ENCODE measurements around the gene CCDC74B. TPM values are rescaled to one million over a fixed set of nuclear protein-coding genes. Genes with fewer than 3 reads are reported as not detected.
"Not testable (repeated sequence)": the region's sequence is repeated elsewhere in the genome, so short reads cannot be mapped to it uniquely, and the experiment has no call there.

The CCDC74B gene
- total RNA-seq, 1 experiment from 2014 or later, result 2.4 TPM

- BruUV-seq (replicated peaks), result no TSS peak
- CTCF ChIA-PET, result no interaction called here
Observed at GRCh38 chr2:130152816-130153595, 8.1 kb upstream of the CCDC74B start.

DNA sequence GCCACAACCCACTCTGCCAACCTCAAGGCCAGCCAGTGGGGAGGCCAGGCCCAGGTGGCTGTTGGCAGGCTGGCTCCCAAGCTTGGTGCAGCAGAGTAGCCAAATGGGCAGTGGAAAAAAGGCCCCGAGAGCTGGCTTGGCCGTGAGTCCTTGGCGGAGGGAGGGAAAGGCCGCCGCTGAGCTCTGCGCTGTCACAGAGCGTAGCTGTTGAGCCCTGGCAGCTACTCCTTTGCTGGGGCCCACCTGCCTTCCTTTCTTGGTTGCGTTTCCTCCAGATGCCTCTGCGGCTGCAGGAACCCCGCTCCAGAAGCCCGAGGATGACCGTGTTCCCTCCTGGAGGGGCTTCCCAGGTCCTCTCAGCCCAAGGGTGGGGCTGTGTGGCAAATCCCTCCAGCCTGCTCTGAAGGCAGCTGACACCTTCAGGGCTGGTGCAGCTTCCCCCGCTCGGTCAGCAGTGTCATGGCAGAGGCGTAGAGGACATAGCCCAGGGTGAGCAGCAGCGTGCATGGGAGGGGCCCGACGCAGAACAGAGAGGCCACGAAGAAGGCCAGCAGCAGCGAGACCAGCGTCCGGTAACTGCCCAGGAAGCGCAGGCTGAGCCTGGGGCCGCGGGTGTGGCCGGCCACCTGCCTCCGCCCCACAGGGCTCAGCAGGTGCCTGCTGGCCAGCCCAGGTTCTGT is 7.4 kb upstream of the CCDC74B start:
- H2AFZ ChIP-seq; H3K27ac ChIP-seq; POLR2A ChIA-PET (ENCODE audit: unreplicated experiment); H3K4me2 ChIP-seq; H3K4me3 ChIP-seq; H3K79me2 ChIP-seq (ENCODE audit: low read depth); H3K9me3 ChIP-seq (ENCODE audit: insufficient read depth, low read depth); H3F3A ChIP-seq (ENCODE audit: insufficient read depth, low read depth); DNase-seq; H3K4me1 ChIP-seq (replicated peaks; ENCODE audit: insufficient read depth); CTCF ChIA-PET; H3K36me3 ChIP-seq (ENCODE audit: low read depth); intact Hi-C loops (cut with micrococcal nuclease; ENCODE audit: unreplicated experiment); H3K27me3 ChIP-seq (ENCODE audit: insufficient read depth, low read depth); H3K9me2 ChIP-seq (ENCODE audit: insufficient read depth); H4K20me1 ChIP-seq (ENCODE audit: insufficient read depth): not testable (repeated sequence)
- BruUV-seq (replicated peaks), result TSS peak; percentile 9

More at GRCh38 chr2:130152816-130153595, 8.1 kb upstream of the CCDC74B start:
- Histone ChIP-seq H3K4me2 (no peak overlapping the region), H3K27ac (no peak overlapping the region), H3K4me3 (no peak overlapping the region), H3K9me2 (ENCODE audit: insufficient read depth) (no peaks in the 10 kb centered on the region), H4K20me1 (ENCODE audit: insufficient read depth) (no peaks in the 10 kb centered on the region), H3K79me2 (ENCODE audit: low read depth) (no peaks in the 10 kb centered on the region), H3K36me3 (ENCODE audit: low read depth) (no peaks in the 10 kb centered on the region), H3K27me3 (ENCODE audit: insufficient read depth, low read depth) (no peaks in the 10 kb centered on the region), H3K4me1 (replicated peaks; ENCODE audit: insufficient read depth) (no peaks in the 10 kb centered on the region), H3K9me3 (ENCODE audit: insufficient read depth, low read depth) (no peaks in the 10 kb centered on the region), H3F3A (ENCODE audit: insufficient read depth, low read depth) (no peaks in the 10 kb centered on the region), H2AFZ (no peak overlapping the region)
- intact Hi-C loops (cut with micrococcal nuclease; ENCODE audit: unreplicated experiment), result no loop called here
- POLR2A ChIA-PET (ENCODE audit: unreplicated experiment), result no interaction called here
- TF ChIP-seq CTCF (conservative IDR thresholded peaks at IDR 0.05) (no peak), EZH2 (IDR thresholded peaks at IDR 0.05; ENCODE audit: low read depth) (no peak)
- no peak for DNase-seq

- H3K79me2 ChIP-seq (ENCODE audit: low read depth); H3K4me3 ChIP-seq; H3K27me3 ChIP-seq (ENCODE audit: insufficient read depth, low read depth); H3K4me1 ChIP-seq (replicated peaks; ENCODE audit: insufficient read depth); intact Hi-C loops (cut with micrococcal nuclease; ENCODE audit: unreplicated experiment); H3K4me2 ChIP-seq; H4K20me1 ChIP-seq (ENCODE audit: insufficient read depth); H3F3A ChIP-seq (ENCODE audit: insufficient read depth, low read depth); H3K36me3 ChIP-seq (ENCODE audit: low read depth); H3K9me3 ChIP-seq (ENCODE audit: insufficient read depth, low read depth); POLR2A ChIA-PET (ENCODE audit: unreplicated experiment); H2AFZ ChIP-seq; H3K9me2 ChIP-seq (ENCODE audit: insufficient read depth); H3K27ac ChIP-seq; DNase-seq; BruUV-seq (replicated peaks); CTCF ChIA-PET: not testable (repeated sequence)
Observed at GRCh38 chr2:130151145-130151512, 6.2 kb upstream of the CCDC74B start.

- no TSS peak for BruUV-seq (replicated peaks)
- no peaks in the 10 kb centered on the region for H4K20me1 ChIP-seq (ENCODE audit: insufficient read depth)
- intact Hi-C loops (cut with micrococcal nuclease; ENCODE audit: unreplicated experiment), result no loop called here
Observed at GRCh38 chr2:130150181-130151144, 5.6 kb upstream of the CCDC74B start.

DNA sequence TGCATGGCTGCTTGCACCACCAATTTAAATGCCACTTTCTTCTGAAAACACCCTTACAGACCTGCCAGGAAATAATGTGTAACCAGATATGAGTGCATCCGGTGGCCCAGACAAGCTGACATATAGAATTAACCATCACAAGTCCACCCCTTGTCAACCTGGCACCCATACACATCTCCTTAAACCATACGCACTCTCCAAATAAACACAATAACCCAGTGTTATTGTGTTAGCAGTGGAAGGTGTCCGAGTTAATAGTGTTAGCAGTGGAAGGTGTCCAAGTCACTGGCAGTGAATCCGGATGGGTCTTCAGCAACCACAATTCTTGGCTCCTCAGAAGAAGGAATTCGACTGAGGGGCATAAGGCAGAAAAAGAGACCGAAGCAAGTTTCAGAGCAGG is 3.6 kb upstream of the CCDC74B start:
- CTCF ChIA-PET; H3K4me3 ChIP-seq; H3K9me3 ChIP-seq (ENCODE audit: insufficient read depth, low read depth); H2AFZ ChIP-seq; H3K36me3 ChIP-seq (ENCODE audit: low read depth); H3K27ac ChIP-seq; H3K79me2 ChIP-seq (ENCODE audit: low read depth); H3K9me2 ChIP-seq (ENCODE audit: insufficient read depth); H3K4me1 ChIP-seq (replicated peaks; ENCODE audit: insufficient read depth); H3F3A ChIP-seq (ENCODE audit: insufficient read depth, low read depth); BruUV-seq (replicated peaks); H3K4me2 ChIP-seq; intact Hi-C loops (cut with micrococcal nuclease; ENCODE audit: unreplicated experiment); DNase-seq; H4K20me1 ChIP-seq (ENCODE audit: insufficient read depth); POLR2A ChIA-PET (ENCODE audit: unreplicated experiment); H3K27me3 ChIP-seq (ENCODE audit: insufficient read depth, low read depth): not testable (repeated sequence)

More at GRCh38 chr2:130150181-130151144, 5.6 kb upstream of the CCDC74B start:
- H3K4me3 ChIP-seq, result no peak overlapping the region
- H3K9me3 ChIP-seq (ENCODE audit: insufficient read depth, low read depth), result no peaks in the 10 kb centered on the region
- H3F3A ChIP-seq (ENCODE audit: insufficient read depth, low read depth), result no peaks in the 10 kb centered on the region
- no peak for TF ChIP-seq CTCF (conservative IDR thresholded peaks at IDR 0.05)
- TF ChIP-seq EZH2 (IDR thresholded peaks at IDR 0.05; ENCODE audit: low read depth), result no peak
- H3K4me1 ChIP-seq (replicated peaks; ENCODE audit: insufficient read depth), result no peaks in the 10 kb centered on the region
- ChIA-PET POLR2A (ENCODE audit: unreplicated experiment) (no interaction called here), CTCF (no interaction called here)
- no peak overlapping the region for H3K4me2 ChIP-seq
- no peaks in the 10 kb centered on the region for H3K9me2 ChIP-seq (ENCODE audit: insufficient read depth)
- H2AFZ ChIP-seq, result no peak overlapping the region
- DNase-seq, result no peak
- H3K36me3 ChIP-seq (ENCODE audit: low read depth), result no peaks in the 10 kb centered on the region
- H3K27me3 ChIP-seq (ENCODE audit: insufficient read depth, low read depth), result no peaks in the 10 kb centered on the region
- H3K27ac ChIP-seq, result no peak overlapping the region
- no peaks in the 10 kb centered on the region for H3K79me2 ChIP-seq (ENCODE audit: low read depth)

All from PC-9 (cell line).